HepG2 (cell line): ENCODE data around the gene NELFCD. TPM values are rescaled to one million over a fixed set of nuclear protein-coding genes. Genes with fewer than 3 reads are reported as not detected.

Experiments used
- CBX1 ChIP-seq: IDR thresholded peaks from one replicate; pipeline ENCODE4 v1.6.1; 2016; ENCODE audit warnings: antibody characterized with exemption, low read depth
- ETV6 ChIP-seq: sonication (generic); formaldehyde crosslinking; conservative IDR thresholded peaks from 2 replicates; pipeline ENCODE4 v1.4.0; 2020; ENCODE audit warnings: missing genetic modification reagents
- FOXA1 ChIP-seq, 2 experiments: fragments of 450-650 bp in 1 of 2; sonication (generic) in 1 of 2; formaldehyde crosslinking in 1 of 2; IDR thresholded peaks; 2 replicates each; pipeline versions ENCODE4 v1.4.0 to v1.6.1; 2016 to 2020; ENCODE audit warnings: missing genetic modification reagents in 1 of 2
- FOXP1 ChIP-seq, 2 experiments: fragments of 450-650 bp in 1 of 2; IDR thresholded peaks; 2 replicates each; pipeline ENCODE4 v1.6.1; 2017 to 2018; ENCODE audit warnings: antibody characterized with exemption in 1 of 2
- GTF3A ChIP-seq: sonication (generic); formaldehyde crosslinking; conservative IDR thresholded peaks from 2 replicates; pipeline ENCODE4 v1.4.0; 2020; ENCODE audit warnings: mild to moderate bottlenecking, missing genetic modification reagents
- HES4 ChIP-seq: sonication (generic); formaldehyde crosslinking; IDR thresholded peaks from 2 replicates; pipeline ENCODE4 v1.9.0; 2021; ENCODE audit warnings: mild to moderate bottlenecking, missing genetic modification reagents, borderline replicate concordance
- IKZF1 ChIP-seq: fragments of 450-650 bp; IDR thresholded peaks from 2 replicates; pipeline ENCODE4 v1.7.1; 2016
- IRX3 ChIP-seq: sonication (generic); formaldehyde crosslinking; IDR thresholded peaks from 2 replicates; pipeline ENCODE4 v1.8.1; 2023; ENCODE audit warnings: mild to moderate bottlenecking, low read depth, missing genetic modification reagents, borderline replicate concordance
- KLF9 ChIP-seq: IDR thresholded peaks from 2 replicates; pipeline ENCODE4 v1.6.1; 2016; ENCODE audit warnings: low read depth
- NFRKB ChIP-seq: fragments of 450-650 bp; IDR thresholded peaks from 2 replicates; pipeline ENCODE4 v1.6.1; 2017
- PLRG1 ChIP-seq: fragments of 450-650 bp; conservative IDR thresholded peaks from 2 replicates; pipeline ENCODE4 v1.6.1; 2016
- POGZ ChIP-seq: sonication (generic); formaldehyde crosslinking; IDR thresholded peaks from 2 replicates; pipeline ENCODE4 v1.4.0; 2020; ENCODE audit warnings: mild to moderate bottlenecking, missing genetic modification reagents
- PPARG ChIP-seq: conservative IDR thresholded peaks from 2 replicates; pipeline ENCODE4 v1.6.1; 2016; ENCODE audit warnings: missing biosample characterization, missing genetic modification reagents
- RXRA ChIP-seq: sonication (generic); formaldehyde crosslinking; IDR thresholded peaks from 2 replicates; pipeline ENCODE4 v1.5.1; 2020; ENCODE audit warnings: missing genetic modification reagents
- SIX4 ChIP-seq: sonication (generic); formaldehyde crosslinking; IDR thresholded peaks from 2 replicates; pipeline ENCODE4 v1.4.0; 2020; ENCODE audit warnings: missing genetic modification reagents
- TSC22D2 ChIP-seq: sonication (generic); formaldehyde crosslinking; IDR thresholded peaks from 2 replicates; pipeline ENCODE4 v1.5.1; 2020; ENCODE audit warnings: missing genetic modification reagents, mild to moderate bottlenecking, borderline replicate concordance
- ZBTB7B ChIP-seq: sonication (generic); formaldehyde crosslinking; IDR thresholded peaks from 2 replicates; pipeline ENCODE4 v1.4.0; 2020; ENCODE audit warnings: missing genetic modification reagents
- ZBTB8A ChIP-seq: sonication (generic); formaldehyde crosslinking; IDR thresholded peaks from 2 replicates; pipeline ENCODE4 v1.4.0; 2020; ENCODE audit warnings: mild to moderate bottlenecking, low read depth, missing genetic modification reagents, borderline replicate concordance
- ZMYM3 ChIP-seq: sonication (generic); formaldehyde crosslinking; IDR thresholded peaks from 2 replicates; pipeline ENCODE4 v1.5.1; 2020; ENCODE audit warnings: mild to moderate bottlenecking, missing genetic modification reagents
- ZNF292 ChIP-seq: sonication (generic); formaldehyde crosslinking; IDR thresholded peaks from 2 replicates; pipeline ENCODE4 v1.8.1; 2022; ENCODE audit warnings: mild to moderate bottlenecking, low read depth, missing genetic modification reagents, borderline replicate concordance
- ZNF350 ChIP-seq: sonication (generic); formaldehyde crosslinking; IDR thresholded peaks from 2 replicates; pipeline ENCODE4 v1.4.0; 2020; ENCODE audit warnings: mild to moderate bottlenecking, low read depth, missing genetic modification reagents, borderline replicate concordance
- ZNF546 ChIP-seq: sonication (generic); formaldehyde crosslinking; conservative IDR thresholded peaks from 2 replicates; pipeline ENCODE4 v1.8.1; 2023; ENCODE audit warnings: mild to moderate bottlenecking, missing genetic modification reagents
- ZNF549 ChIP-seq: sonication (generic); formaldehyde crosslinking; IDR thresholded peaks from 2 replicates; pipeline ENCODE4 v1.5.0; 2020; ENCODE audit warnings: missing genetic modification reagents
- ZNF563 ChIP-seq: sonication (generic); formaldehyde crosslinking; IDR thresholded peaks from 2 replicates; pipeline ENCODE4 v1.8.0; 2022; ENCODE audit warnings: mild to moderate bottlenecking, moderate library complexity, missing genetic modification reagents
- ZNF577 ChIP-seq: sonication (generic); formaldehyde crosslinking; IDR thresholded peaks from 2 replicates; pipeline ENCODE4 v1.4.0; 2020; ENCODE audit warnings: mild to moderate bottlenecking, low read depth, missing genetic modification reagents, borderline replicate concordance
- ZNF598 ChIP-seq: sonication (generic); formaldehyde crosslinking; IDR thresholded peaks from 2 replicates; pipeline ENCODE4 v1.5.1; 2020; ENCODE audit warnings: mild to moderate bottlenecking, missing genetic modification reagents, borderline replicate concordance
- ZNF639 ChIP-seq: conservative IDR thresholded peaks from 2 replicates; pipeline ENCODE4 v1.6.1; 2018; ENCODE audit warnings: missing genetic modification reagents
- ZNF674 ChIP-seq: sonication (generic); formaldehyde crosslinking; IDR thresholded peaks from 2 replicates; pipeline ENCODE4 v1.5.0; 2020; ENCODE audit warnings: low read depth, mild to moderate bottlenecking, missing genetic modification reagents
- ZNF678 ChIP-seq: sonication (generic); formaldehyde crosslinking; IDR thresholded peaks from 2 replicates; pipeline ENCODE4 v1.4.0; 2020; ENCODE audit warnings: mild to moderate bottlenecking, missing genetic modification reagents
- ZNF724P ChIP-seq: sonication (generic); formaldehyde crosslinking; IDR thresholded peaks from 2 replicates; pipeline ENCODE4 v1.8.0; 2022; ENCODE audit warnings: missing genetic modification reagents, borderline replicate concordance
- ZNF879 ChIP-seq: sonication (generic); formaldehyde crosslinking; IDR thresholded peaks from 2 replicates; pipeline ENCODE4 v1.8.1; 2023; ENCODE audit warnings: missing genetic modification reagents
- ZSCAN30 ChIP-seq: sonication (generic); formaldehyde crosslinking; IDR thresholded peaks from 2 replicates; pipeline ENCODE4 v1.5.0; 2020; ENCODE audit warnings: mild to moderate bottlenecking, missing genetic modification reagents
- polyA plus RNA-seq, 8 experiments: library from polyadenylated mRNA; depleted of rRNA in 3 of 8; stranded (reverse) in 7 of 8; unstranded in 1 of 8; fragments of >200 nt; fragmentation: Illumina TruSeq in 4 of 8; extraction: Trizol in 4 of 8; gene quantifications; 2 replicates each; pipeline versions ENCODE4 v1.2.1 to v1.2.3, GENCODE V29; 2011 to 2016; ENCODE audit warnings: low read depth in 4 of 8, missing spikeins in 1 of 8, mixed read lengths in 1 of 8; ENCODE audit not compliant: insufficient read depth in 1 of 8
- total RNA-seq, 5 experiments: library from RNA; depleted of rRNA; stranded (reverse); fragments of >200 nt; fragmentation: Illumina TruSeq; extraction: Trizol; gene quantifications; 2 replicates each; pipeline ENCODE4 v1.2.3, GENCODE V29; 2016; ENCODE audit warnings: low read depth in 1 of 5
- TF ChIP-seq, protein P1 (sequence below): sonication (generic); formaldehyde crosslinking; IDR thresholded peaks from 2 replicates; pipeline ENCODE4 v1.9.0; 2022; ENCODE audit warnings: low read depth, missing genetic modification reagents

NELFCD gene
- total and polyA plus RNA-seq, 2 of the 13 experiments (the other 11 are each of a cell fraction or from before 2014, with no cell fraction given), result 159 to 203 TPM

DNA sequence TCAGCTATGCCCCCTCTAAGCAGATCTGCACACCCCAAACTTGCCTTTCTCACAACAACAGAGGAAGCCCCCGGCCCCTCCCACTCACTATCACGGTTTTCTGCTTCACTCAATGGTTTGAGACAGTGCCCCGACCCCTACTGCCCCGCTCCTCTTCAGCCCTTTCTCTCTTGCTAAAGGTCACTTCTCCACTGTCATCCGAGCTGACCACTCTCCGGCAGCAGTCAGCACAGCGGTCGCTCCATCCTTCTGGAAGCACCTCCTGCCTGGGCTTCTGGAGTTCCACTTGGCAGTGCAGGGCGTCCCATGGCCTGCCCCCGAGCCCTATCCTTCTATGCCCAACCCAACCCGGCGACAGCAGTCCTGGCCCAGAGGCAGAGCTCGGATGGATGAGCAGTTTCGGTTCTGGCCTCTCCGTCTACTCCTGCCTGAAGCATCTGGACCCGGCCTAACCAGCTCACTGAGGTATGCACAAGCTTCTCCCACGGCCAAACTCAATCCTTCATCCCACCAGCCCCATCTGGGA is 21.9 kb downstream of the NELFCD start (continued):
- TF ChIP-seq ZNF639 (no peak), SIX4 (CRISPR knock-in tag) (no peak), ZMYM3 (CRISPR knock-in tag) (0 out of 2 replicates have a peak, but pooled peaks have one; percentile 25), ZNF674 (CRISPR knock-in tag) (no peak), GTF3A (CRISPR knock-in tag) (no peak), ZNF724P (no peak), ZNF879 (CRISPR knock-in tag) (no peak), ZNF546 (CRISPR knock-in tag) (no peak), ZNF292 (CRISPR knock-in tag) (0 out of 2 replicates have a peak, but pooled peaks have one; percentile 52), ETV6 (CRISPR knock-in tag) (0 out of 2 replicates have a peak, but pooled peaks have one; percentile 35), IRX3 (CRISPR knock-in tag) (no peak), ZNF350 (no peak), RXRA (CRISPR knock-in tag) (no peak), CBX1 (no peak), KLF9 (CRISPR knock-in tag) (no peak), ZNF678 (CRISPR knock-in tag) (no peak), TSC22D2 (CRISPR knock-in tag) (no peak), ZNF563 (no peak), POGZ (CRISPR knock-in tag) (no peak; the same call in 1 of the 2 replicates), PPARG (CRISPR knock-in tag) (no peak), IKZF1 (no peak), PLRG1 (no peak), ZBTB7B (CRISPR knock-in tag) (no peak), FOXP1 (IDR thresholded peaks at IDR 0.05) (no peak), FOXP1 (CRISPR knock-in tag; IDR thresholded peaks at IDR 0.05) (no peak), FOXA1 (IDR thresholded peaks at IDR 0.05) (no peak), FOXA1 (CRISPR knock-in tag; IDR thresholded peaks at IDR 0.05) (no peak), HES4 (CRISPR knock-in tag) (peak; percentile 5; the same call in 1 of the 2 replicates), ZNF549 (no peak), ZSCAN30 (no peak), ZNF598 (no peak), ZNF577 (no peak), ZBTB8A (no peak), NFRKB (no peak)
- TF ChIP-seq, protein P1, sequence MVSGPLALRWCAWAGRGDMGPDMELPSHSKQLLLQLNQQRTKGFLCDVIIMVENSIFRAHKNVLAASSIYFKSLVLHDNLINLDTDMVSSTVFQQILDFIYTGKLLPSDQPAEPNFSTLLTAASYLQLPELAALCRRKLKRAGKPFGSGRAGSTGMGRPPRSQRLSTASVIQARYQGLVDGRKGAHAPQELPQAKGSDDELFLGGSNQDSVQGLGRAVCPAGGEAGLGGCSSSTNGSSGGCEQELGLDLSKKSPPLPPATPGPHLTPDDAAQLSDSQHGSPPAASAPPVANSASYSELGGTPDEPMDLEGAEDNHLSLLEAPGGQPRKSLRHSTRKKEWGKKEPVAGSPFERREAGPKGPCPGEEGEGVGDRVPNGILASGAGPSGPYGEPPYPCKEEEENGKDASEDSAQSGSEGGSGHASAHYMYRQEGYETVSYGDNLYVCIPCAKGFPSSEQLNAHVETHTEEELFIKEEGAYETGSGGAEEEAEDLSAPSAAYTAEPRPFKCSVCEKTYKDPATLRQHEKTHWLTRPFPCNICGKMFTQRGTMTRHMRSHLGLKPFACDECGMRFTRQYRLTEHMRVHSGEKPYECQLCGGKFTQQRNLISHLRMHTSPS (CRISPR knock-in tag), result peak; percentile 25; the same call in 1 of the 2 replicates
